ENCODE measurements around the gene DNAH5. TPM values are rescaled to one million over a fixed set of nuclear protein-coding genes. Genes with fewer than 3 reads are reported as not detected.
A peak's percentile ranks its signal among the peaks of the same experiment; 100 is the strongest.

DNAH5 gene
- polyA plus RNA-seq, 1 experiment = 1.1 TPM

- Histone ChIP-seq H3K27me3 (ENCODE audit: control insufficient read depth, insufficient read depth, low read length) (no peaks in the 10 kb centered on the region), H3K4me3 (ENCODE audit: low read depth, low read length) (no peak overlapping the region), H3K36me3 (ENCODE audit: control insufficient read depth, insufficient read depth, low read length) (no peaks in the 10 kb centered on the region)
- CTCF ChIA-PET = no interaction called here
- POLR2A ChIA-PET = no interaction called here
- DNase-seq (ENCODE audit: low read depth) = no peak
- no peak for TF ChIP-seq CTCF (IDR thresholded peaks at IDR 0.05; ENCODE audit: insufficient read depth, low read depth, low read length)
Measured at GRCh38 chr5:13773649-13774048, 170.8 kb downstream of the DNAH5 start.

GRCh38 chr5:13771011-13771571, 173.4 kb downstream of the DNAH5 start:
- Histone ChIP-seq H3K4me3 (ENCODE audit: low read depth, low read length) (no peak overlapping the region), H3K36me3 (ENCODE audit: control insufficient read depth, insufficient read depth, low read length) (no peaks in the 10 kb centered on the region), H3K27me3 (ENCODE audit: control insufficient read depth, insufficient read depth, low read length) (no peaks in the 10 kb centered on the region)
- CTCF ChIA-PET = no interaction called here
- peak; percentile 45 for DNase-seq (ENCODE audit: low read depth)
- POLR2A ChIA-PET = no interaction called here
- TF ChIP-seq CTCF (IDR thresholded peaks at IDR 0.05; ENCODE audit: insufficient read depth, low read depth, low read length) = no peak

GRCh38 chr5:13766236-13766635, 178.3 kb downstream of the DNAH5 start:
- no peaks in the 10 kb centered on the region for H3K36me3 ChIP-seq (ENCODE audit: control insufficient read depth, insufficient read depth, low read length)
- DNase-seq (ENCODE audit: low read depth) = no peak
- H3K27me3 ChIP-seq (ENCODE audit: control insufficient read depth, insufficient read depth, low read length) = no peaks in the 10 kb centered on the region
- H3K4me3 ChIP-seq (ENCODE audit: low read depth, low read length) = no peak overlapping the region
- no peak for TF ChIP-seq CTCF (IDR thresholded peaks at IDR 0.05; ENCODE audit: insufficient read depth, low read depth, low read length)
- CTCF ChIA-PET = no interaction called here
- POLR2A ChIA-PET = no interaction called here

GRCh38 chr5:13763719-13764118, 180.8 kb downstream of the DNAH5 start:
- ChIA-PET POLR2A (no interaction called here), CTCF (no interaction called here)
- H3K4me3 ChIP-seq (ENCODE audit: low read depth, low read length) = no peak overlapping the region
- no peak for TF ChIP-seq CTCF (IDR thresholded peaks at IDR 0.05; ENCODE audit: insufficient read depth, low read depth, low read length)
- DNase-seq (ENCODE audit: low read depth) = no peak
- H3K27me3 ChIP-seq (ENCODE audit: control insufficient read depth, insufficient read depth, low read length) = no peaks in the 10 kb centered on the region
- H3K36me3 ChIP-seq (ENCODE audit: control insufficient read depth, insufficient read depth, low read length) = no peaks in the 10 kb centered on the region

- DNase-seq (ENCODE audit: low read depth) = no peak
- ChIA-PET POLR2A (interaction anchor here (0.6 kb wide), 1 partner anchor 448 kb away, joined by 3 read pairs; no protein-coding TSS in a partner anchor), CTCF (no interaction called here)
- no peak overlapping the region for H3K4me3 ChIP-seq (ENCODE audit: low read depth, low read length)
- no peaks in the 10 kb centered on the region for H3K27me3 ChIP-seq (ENCODE audit: control insufficient read depth, insufficient read depth, low read length)
- no peak for TF ChIP-seq CTCF (IDR thresholded peaks at IDR 0.05; ENCODE audit: insufficient read depth, low read depth, low read length)
- H3K36me3 ChIP-seq (ENCODE audit: control insufficient read depth, insufficient read depth, low read length) = no peaks in the 10 kb centered on the region
Measured at GRCh38 chr5:13749766-13750165, 194.7 kb downstream of the DNAH5 start.

Measured in BJ (cell line).